Neural progenitor cell (in vitro differentiated cells): Measurements from ENCODE around the gene PLCB3. TPM values are rescaled to one million over a fixed set of nuclear protein-coding genes. Genes with fewer than 3 reads are reported as not detected.

Experiments used
- DNase-seq: peaks from one replicate; pipeline ENCODE4 v3.0.0-alpha.2; 2016; ENCODE audit warnings: low spot score
- H2AFZ ChIP-seq: fragments of 200-600 bp; sonication (generic); replicated peaks from 2 replicates; pipeline ENCODE4 v1.6.1; 2016; ENCODE audit warnings: antibody characterized with exemption
- H3F3A ChIP-seq: fragments of 200-600 bp; sonication (generic); 2 replicates; pipeline ENCODE4 v1.6.1; 2016; ENCODE audit warnings: antibody characterized with exemption, low read depth
- H3K27ac ChIP-seq: fragments of 200-600 bp; sonication (generic); 2 replicates; pipeline ENCODE4 v1.5.1; 2016; ENCODE audit warnings: mild to moderate bottlenecking
- H3K27me3 ChIP-seq: fragments of 200-600 bp; sonication (generic); 2 replicates; pipeline ENCODE4 v1.6.1; 2016; ENCODE audit warnings: mild to moderate bottlenecking, moderate library complexity
- H3K36me3 ChIP-seq: fragments of 200-600 bp; sonication (generic); 2 replicates; pipeline ENCODE4 v1.5.1; 2016
- H3K4me1 ChIP-seq: fragments of 200-600 bp; sonication (generic); 2 replicates; pipeline ENCODE4 v1.6.1; 2016; ENCODE audit warnings: mixed run types
- H3K4me2 ChIP-seq: fragments of 200-600 bp; sonication (generic); 2 replicates; pipeline ENCODE4 v1.6.1; 2016
- H3K4me3 ChIP-seq: fragments of 200-600 bp; sonication (generic); 2 replicates; pipeline ENCODE4 v1.5.1; 2016
- H3K79me2 ChIP-seq: fragments of 200-600 bp; sonication (generic); 2 replicates; pipeline ENCODE4 v1.6.1; 2016; ENCODE audit warnings: low read depth
- H3K9ac ChIP-seq: fragments of 200-600 bp; sonication (generic); 2 replicates; pipeline ENCODE4 v1.6.1; 2016
- H3K9me3 ChIP-seq: fragments of 200-600 bp; sonication (generic); 2 replicates; pipeline ENCODE4 v1.5.1; 2016; ENCODE audit warnings: low read depth
- H4K20me1 ChIP-seq: fragments of 200-600 bp; sonication (generic); 2 replicates; pipeline ENCODE4 v1.6.1; 2016; ENCODE audit warnings: low read depth
- H3K27ac Mint-ChIP-seq: 3 replicates; pipeline ENCODE4 v1.8.0; 2021; ENCODE audit warnings: mixed read lengths
- H3K27me3 Mint-ChIP-seq: 2 replicates; pipeline ENCODE4 v1.8.0; 2022; ENCODE audit warnings: low read depth, mild to moderate bottlenecking, inconsistent platforms, moderate library complexity, mixed read lengths; ENCODE audit not compliant: insufficient read depth
- H3K36me3 Mint-ChIP-seq: 3 replicates; pipeline ENCODE4 v1.8.0; 2021; ENCODE audit warnings: mixed read lengths
- H3K4me1 Mint-ChIP-seq: 3 replicates; pipeline ENCODE4 v1.8.0; 2021; ENCODE audit warnings: mixed read lengths
- H3K4me3 Mint-ChIP-seq: 3 replicates; pipeline ENCODE4 v1.8.0; 2021; ENCODE audit warnings: mild to moderate bottlenecking, moderate library complexity, mixed read lengths
- H3K9me3 Mint-ChIP-seq: 3 replicates; pipeline ENCODE4 v1.8.0; 2020; ENCODE audit warnings: mixed read lengths
- CTCF ChIP-seq: fragments of 200-600 bp; sonication (generic); IDR thresholded peaks from 2 replicates; pipeline ENCODE4 v1.5.1; 2017; ENCODE audit warnings: antibody characterized with exemption, mild to moderate bottlenecking
- EZH2 ChIP-seq: fragments of 200-600 bp; sonication (generic); IDR thresholded peaks from 2 replicates; pipeline ENCODE4 v1.6.1; 2017; ENCODE audit warnings: antibody characterized with exemption, mild to moderate bottlenecking, moderate library complexity
- EZH2phosphoT487 ChIP-seq: fragments of 200-600 bp; sonication (generic); IDR thresholded peaks from 2 replicates; pipeline ENCODE4 v1.6.1; 2017; ENCODE audit warnings: antibody characterized with exemption
- total RNA-seq: library from RNA; depleted of rRNA; stranded (reverse); fragments of >200 nt; gene quantifications from 2 replicates; pipeline ENCODE4 v1.2.3, GENCODE V29; 2015; ENCODE audit warnings: low replicate concordance

PLCB3 gene
- total RNA-seq, 1 donor from 2014 or later = 15.6 TPM

- H3K27ac Mint-ChIP-seq = no peak overlapping the region
- H3K36me3 Mint-ChIP-seq = peaks cover 1% of the 10 kb centered on the region
Observed at GRCh38 chr11:64220798-64221197, 30.5 kb upstream of the PLCB3 start.

GRCh38 chr11:64222651-64223000, 28.7 kb upstream of the PLCB3 start:
- H3K4me1 Mint-ChIP-seq = peaks cover 19% of the 10 kb centered on the region
- H3K36me3 Mint-ChIP-seq = no peaks in the 10 kb centered on the region
- no peaks in the 10 kb centered on the region for H4K20me1 ChIP-seq
- H3K27me3 Mint-ChIP-seq = no peaks in the 10 kb centered on the region
- no peak overlapping the region for H3K27ac Mint-ChIP-seq
- no peak for DNase-seq
- H3K4me2 ChIP-seq = no peak overlapping the region
- peaks cover 9% of the 10 kb centered on the region for H3F3A ChIP-seq
- H3K9me3 Mint-ChIP-seq = no peaks in the 10 kb centered on the region
- no peak overlapping the region for H3K4me3 ChIP-seq
- no peaks in the 10 kb centered on the region for H3K9me3 ChIP-seq
- H3K4me3 Mint-ChIP-seq = no peak overlapping the region
- TF ChIP-seq CTCF = no peak
- no peak for TF ChIP-seq EZH2phosphoT487
- TF ChIP-seq EZH2 = no peak
- H3K27ac ChIP-seq = no peak overlapping the region
- H3K36me3 ChIP-seq = no peaks in the 10 kb centered on the region
- H3K9ac ChIP-seq = no peak overlapping the region
- peaks cover 12% of the 10 kb centered on the region for H3K4me1 ChIP-seq
- H2AFZ ChIP-seq = no peak overlapping the region
- H3K27me3 ChIP-seq = no peaks in the 10 kb centered on the region
- no peaks in the 10 kb centered on the region for H3K79me2 ChIP-seq

More at GRCh38 chr11:64220798-64221197, 30.5 kb upstream of the PLCB3 start:
- Histone ChIP-seq H3K27ac (no peak overlapping the region), H3K4me1 (peaks cover 4% of the 10 kb centered on the region), H3K9me3 (no peaks in the 10 kb centered on the region), H3K79me2 (no peaks in the 10 kb centered on the region), H3F3A (peaks cover 9% of the 10 kb centered on the region), H3K9ac (no peak overlapping the region), H3K36me3 (no peaks in the 10 kb centered on the region), H3K4me3 (no peak overlapping the region), H4K20me1 (no peaks in the 10 kb centered on the region), H2AFZ (no peak overlapping the region), H3K4me2 (no peak overlapping the region), H3K27me3 (no peaks in the 10 kb centered on the region)
- TF ChIP-seq EZH2 = no peak
- no peak for TF ChIP-seq CTCF
- no peak for TF ChIP-seq EZH2phosphoT487
- no peaks in the 10 kb centered on the region for H3K9me3 Mint-ChIP-seq
- no peaks in the 10 kb centered on the region for H3K27me3 Mint-ChIP-seq
- H3K4me1 Mint-ChIP-seq = peaks cover 11% of the 10 kb centered on the region
- DNase-seq = no peak
- H3K4me3 Mint-ChIP-seq = no peak overlapping the region

GRCh38 chr11:64223001-64223651, 28.2 kb upstream of the PLCB3 start:
- no peaks in the 10 kb centered on the region for H4K20me1 ChIP-seq

More at GRCh38 chr11:64223001-64223651, 28.2 kb upstream of the PLCB3 start:
- H3K9me3 Mint-ChIP-seq = no peaks in the 10 kb centered on the region
- no peak for DNase-seq
- no peak overlapping the region for H3K4me2 ChIP-seq
- H3K36me3 ChIP-seq = no peaks in the 10 kb centered on the region
- no peaks in the 10 kb centered on the region for H3K36me3 Mint-ChIP-seq
- H3K4me3 Mint-ChIP-seq = no peak overlapping the region
- no peak overlapping the region for H3K27ac ChIP-seq
- peaks cover 9% of the 10 kb centered on the region for H3F3A ChIP-seq
- peaks cover 12% of the 10 kb centered on the region for H3K4me1 ChIP-seq
- H3K4me3 ChIP-seq = no peak overlapping the region
- H3K4me1 Mint-ChIP-seq = peaks cover 18% of the 10 kb centered on the region
- TF ChIP-seq EZH2 (no peak), CTCF (no peak), EZH2phosphoT487 (no peak)
- no peaks in the 10 kb centered on the region for H3K27me3 ChIP-seq
- no peaks in the 10 kb centered on the region for H3K9me3 ChIP-seq
- no peak overlapping the region for H3K27ac Mint-ChIP-seq
- peaks cover 2% of the 10 kb centered on the region for H3K27me3 Mint-ChIP-seq
- H2AFZ ChIP-seq = no peak overlapping the region
- no peaks in the 10 kb centered on the region for H3K79me2 ChIP-seq
- no peak overlapping the region for H3K9ac ChIP-seq
